B cell (primary cell): ENCODE measurements around the gene STK40. TPM values are rescaled to one million over a fixed set of nuclear protein-coding genes. Genes with fewer than 3 reads are reported as not detected.

ENCODE experiments used
- ATAC-seq: fragments of 200-7000 bp; cut with Tn5 transposase; one replicate; pipeline ENCODE4 v1.10.0; 2021; ENCODE audit warnings: low read depth, mild to moderate bottlenecking, moderate number of reproducible peaks, moderate library complexity
- CTCF ChIA-PET: fragments of 350-600 bp; sonication (Branson Sonifier 250); formaldehyde crosslinking; loops from one replicate; lab custom pipeline; 2021; ENCODE audit warnings: antibody characterized with exemption, inconsistent platforms; lab: Charles Lee
- POLR2A ChIA-PET: fragments of 350-600 bp; sonication (Branson Sonifier 250); formaldehyde crosslinking; loops from one replicate; lab custom pipeline; 2021; ENCODE audit warnings: antibody characterized with exemption; lab: Charles Lee
- DNase-seq: peaks from one replicate; pipeline ENCODE4 v3.0.0; 2013
- H2AFZ ChIP-seq: 2 replicates; pipeline ENCODE4 v1.6.1; 2012; ENCODE audit warnings: mild to moderate bottlenecking, low read depth, low read length; ENCODE audit not compliant: insufficient read depth, poor library complexity, severe bottlenecking
- H3K27ac ChIP-seq, 2 donors: 1 replicate in 1 of 2; 2 replicates in 1 of 2; pipeline ENCODE4 v1.5.1; 2012 to 2013; ENCODE audit warnings: low read length in 2 of 2, mild to moderate bottlenecking in 2 of 2, moderate library complexity in 1 of 2
- H3K27me3 ChIP-seq, 4 experiments: fragments of 200-600 bp in 1 of 4; sonication (generic) in 1 of 4; replicated peaks in 1 of 4; 1 replicate in 2 of 4; 2 replicates in 2 of 4; pipeline versions ENCODE4 v1.6.1 to v1.7.0; 2013 to 2016; ENCODE audit warnings: low read length in 3 of 4, mild to moderate bottlenecking in 2 of 4, mixed read lengths in 1 of 4, moderate library complexity in 1 of 4; ENCODE audit not compliant: insufficient read depth in 4 of 4, control insufficient read depth in 3 of 4; ENCODE audit errors: control extremely low read depth in 1 of 4
- H3K36me3 ChIP-seq, 2 experiments: replicated peaks in 1 of 2; 1 replicate in 1 of 2; 2 replicates in 1 of 2; pipeline versions ENCODE4 v1.6.1 to v1.7.1; 2013; ENCODE audit warnings: low read length in 1 of 2; ENCODE audit not compliant: insufficient read depth in 2 of 2, control insufficient read depth in 1 of 2; ENCODE audit errors: control extremely low read depth in 1 of 2, extremely low read depth in 1 of 2
- H3K4me1 ChIP-seq, 2 donors: fragments of 200-600 bp in 1 of 2; sonication (generic) in 1 of 2; 1 replicate in 1 of 2; 2 replicates in 1 of 2; pipeline versions ENCODE4 v1.5.1 to v1.6.1; 2013 to 2017; ENCODE audit warnings: low read length in 2 of 2; ENCODE audit not compliant: control insufficient read depth in 2 of 2, insufficient read depth in 2 of 2
- H3K4me2 ChIP-seq: replicated peaks from 2 replicates; pipeline ENCODE3; 2012; ENCODE audit warnings: mild to moderate bottlenecking, low read depth, low read length; ENCODE audit not compliant: poor library complexity, severe bottlenecking
- H3K4me3 ChIP-seq, 5 experiments: fragments of 200-600 bp in 1 of 5; sonication (generic) in 1 of 5; 1 replicate in 3 of 5; 2 replicates in 2 of 5; pipeline versions ENCODE4 v1.5.1 to v1.7.0; 2011 to 2016; ENCODE audit warnings: low read length in 4 of 5, mild to moderate bottlenecking in 4 of 5, low read depth in 2 of 5, control low read depth in 1 of 5, moderate library complexity in 1 of 5; ENCODE audit not compliant: insufficient read depth in 1 of 5; ENCODE audit errors: control extremely low read depth in 1 of 5, extremely low read depth in 1 of 5
- H3K79me2 ChIP-seq: fragments of 200-600 bp; sonication (generic); one replicate; pipeline ENCODE4 v1.6.0; 2016; ENCODE audit warnings: low read length; ENCODE audit not compliant: control insufficient read depth, insufficient read depth
- H3K9ac ChIP-seq: fragments of 200-600 bp; sonication (generic); 2 replicates; pipeline ENCODE4 v1.6.1; 2017; ENCODE audit warnings: mild to moderate bottlenecking, low read length, moderate library complexity
- H3K9me3 ChIP-seq, 3 donors: one replicate each; pipeline versions ENCODE4 v1.6.1 to v1.7.1; 2013; ENCODE audit warnings: low read length in 2 of 3; ENCODE audit not compliant: control insufficient read depth in 2 of 3, insufficient read depth in 1 of 3; ENCODE audit errors: control extremely low read depth in 1 of 3
- H4K20me1 ChIP-seq: 2 replicates; pipeline ENCODE4 v1.6.0; 2012; ENCODE audit warnings: mild to moderate bottlenecking, low read length; ENCODE audit not compliant: insufficient read depth, control insufficient read depth, poor library complexity, severe bottlenecking
- H3K27ac Mint-ChIP-seq: one replicate; pipeline ENCODE4 v1.8.0; 2021; ENCODE audit warnings: mixed read lengths
- H3K27me3 Mint-ChIP-seq: one replicate; pipeline ENCODE4 v1.8.0; 2021; ENCODE audit warnings: mixed read lengths
- H3K4me1 Mint-ChIP-seq: one replicate; pipeline ENCODE4 v1.8.0; 2021; ENCODE audit warnings: mixed read lengths
- H3K4me3 Mint-ChIP-seq: one replicate; pipeline ENCODE4 v1.8.0; 2021; ENCODE audit warnings: mixed read lengths
- H3K9me3 Mint-ChIP-seq: one replicate; pipeline ENCODE4 v1.8.0; 2022; ENCODE audit warnings: mixed read lengths; ENCODE audit not compliant: insufficient read depth
- EZH2 ChIP-seq: IDR thresholded peaks from 2 replicates; pipeline ENCODE4 v1.6.1; 2012; ENCODE audit warnings: borderline replicate concordance, low read depth, mild to moderate bottlenecking, moderate library complexity, low read length; ENCODE audit not compliant: insufficient read depth, poor library complexity, severe bottlenecking
- WGBS: methylation state at CpG from one replicate; pipeline ENCODE4 v1.1.5; 2013; ENCODE audit warnings: missing lambda C conversion rate; ENCODE audit not compliant: insufficient coverage; 5-methylcytosine and 5-hydroxymethylcytosine counted together
- intact Hi-C: fragments of 100-400 bp; cut with micrococcal nuclease; formaldehyde crosslinking; loops from one replicate; pipeline ENCODE4 v1.10.0; 2022
- polyA plus RNA-seq: library from polyadenylated mRNA; depleted of rRNA; stranded (reverse); fragments of >200 nt; gene quantifications from 2 replicates; pipeline ENCODE4 v1.2.3, GENCODE V29; 2012
- total RNA-seq, 2 donors: library from RNA; stranded (reverse); fragments of 120-200 nt in 1 of 2; gene quantifications; 1 replicate in 1 of 2; 2 replicates in 1 of 2; pipeline versions ENCODE4 v1.2.3 to v1.2.4, GENCODE V29; 2013 to 2022
- TF ChIP-seq, protein P1 (sequence below): fragments of 200-600 bp; IDR thresholded peaks from one replicate; pipeline ENCODE4 v1.8.0; 2022; ENCODE audit warnings: antibody characterized with exemption, mild to moderate bottlenecking

STK40 gene
- total and polyA plus RNA-seq, 2 donors (not counting 1 experiment from before 2014, with no cell fraction given) = 53.1 to 69.1 TPM

DNA sequence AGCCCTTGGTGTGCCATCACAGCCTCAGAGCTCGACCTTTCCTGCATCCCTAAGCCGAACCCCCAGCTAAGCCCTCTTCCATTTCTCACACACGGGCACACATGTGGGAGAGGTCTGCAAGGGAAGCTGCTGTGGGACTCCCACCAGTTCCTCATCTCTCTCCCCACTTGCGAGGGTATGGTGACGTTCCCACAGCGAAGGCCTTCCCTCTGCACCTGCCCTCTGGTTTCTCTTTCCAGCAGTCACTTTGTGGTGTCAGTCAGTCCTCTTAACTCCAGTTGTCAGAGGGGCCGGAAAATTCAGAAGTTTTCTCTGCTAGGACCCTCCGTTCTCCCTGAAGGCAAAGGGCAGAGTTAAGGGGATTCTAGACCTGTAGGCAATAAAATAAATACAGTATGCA lies 5.5 kb upstream of the STK40 start:
- intact Hi-C loops = no loop called here
- Mint-ChIP-seq H3K27me3 (no peaks in the 10 kb centered on the region), H3K4me1 (peaks cover 82% of the 10 kb centered on the region), H3K27ac (peak overlapping the region; percentile 86), H3K4me3 (peak overlapping the region; percentile 65), H3K9me3 (no peaks in the 10 kb centered on the region)
- WGBS = 34% methylated on average over 3 of the region's 8 CpGs
- peak overlapping the region in 1 of 5 experiments; percentile 46 for H3K4me3 ChIP-seq
- no peaks in the 10 kb centered on the region for H3K27me3 ChIP-seq
- peak overlapping the region; percentile 72 for H3K4me2 ChIP-seq
- peaks cover 0 to 4% (median 0%) of the 10 kb centered on the region in 3 donors for H3K9me3 ChIP-seq
- H3K4me1 ChIP-seq = peaks cover 72 to 80% of the 10 kb centered on the region in 2 donors
- peak overlapping the region; percentile 20 for H2AFZ ChIP-seq
- H3K79me2 ChIP-seq = peaks cover 78% of the 10 kb centered on the region
- POLR2A ChIA-PET = interaction anchor here (0.8 to 1.0 kb wide), 2 partner anchors 22 to 1086 kb away, joined by 3 to 4 read pairs; no protein-coding TSS in a partner anchor
- no peak for ATAC-seq
- H3K27ac ChIP-seq = peak overlapping the region; percentile 88 to 92
- H3K9ac ChIP-seq = peak overlapping the region; percentile 30
- DNase-seq = no peak
- no peaks in the 10 kb centered on the region for H4K20me1 ChIP-seq
- no peak for TF ChIP-seq EZH2
- TF ChIP-seq, protein P1, sequence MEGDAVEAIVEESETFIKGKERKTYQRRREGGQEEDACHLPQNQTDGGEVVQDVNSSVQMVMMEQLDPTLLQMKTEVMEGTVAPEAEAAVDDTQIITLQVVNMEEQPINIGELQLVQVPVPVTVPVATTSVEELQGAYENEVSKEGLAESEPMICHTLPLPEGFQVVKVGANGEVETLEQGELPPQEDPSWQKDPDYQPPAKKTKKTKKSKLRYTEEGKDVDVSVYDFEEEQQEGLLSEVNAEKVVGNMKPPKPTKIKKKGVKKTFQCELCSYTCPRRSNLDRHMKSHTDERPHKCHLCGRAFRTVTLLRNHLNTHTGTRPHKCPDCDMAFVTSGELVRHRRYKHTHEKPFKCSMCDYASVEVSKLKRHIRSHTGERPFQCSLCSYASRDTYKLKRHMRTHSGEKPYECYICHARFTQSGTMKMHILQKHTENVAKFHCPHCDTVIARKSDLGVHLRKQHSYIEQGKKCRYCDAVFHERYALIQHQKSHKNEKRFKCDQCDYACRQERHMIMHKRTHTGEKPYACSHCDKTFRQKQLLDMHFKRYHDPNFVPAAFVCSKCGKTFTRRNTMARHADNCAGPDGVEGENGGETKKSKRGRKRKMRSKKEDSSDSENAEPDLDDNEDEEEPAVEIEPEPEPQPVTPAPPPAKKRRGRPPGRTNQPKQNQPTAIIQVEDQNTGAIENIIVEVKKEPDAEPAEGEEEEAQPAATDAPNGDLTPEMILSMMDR = no peak
- CTCF ChIA-PET = interaction anchor here (1.4 to 1.9 kb wide), 3 partner anchors 23 to 49 kb away, joined by 5 to 11 read pairs (median 5); no protein-coding TSS in a partner anchor
- H3K36me3 ChIP-seq = peaks cover 0 to 34% of the 10 kb centered on the region in 2 experiments

GRCh38 chr1:36390411-36390810 lies 4.7 kb upstream of the STK40 start:
- Histone ChIP-seq H3K27me3 (no peaks in the 10 kb centered on the region), H3K4me3 (peak overlapping the region in 3 of 5 experiments; percentile 5 to 46 (median 17)), H3K36me3 (peaks cover 0 to 34% of the 10 kb centered on the region in 2 experiments), H3K79me2 (peaks cover 72% of the 10 kb centered on the region), H4K20me1 (peaks cover under 1% of the 10 kb centered on the region), H3K9ac (peak overlapping the region; percentile 30), H3K27ac (peak overlapping the region; percentile 88 to 92), H3K4me2 (peak overlapping the region; percentile 72), H2AFZ (no peak overlapping the region), H3K4me1 (peaks cover 69 to 79% of the 10 kb centered on the region in 2 donors), H3K9me3 (peaks cover 0 to 4% (median 0%) of the 10 kb centered on the region in 3 donors)
- 0% methylated on average over 2 of the region's 2 CpGs for WGBS
- TF ChIP-seq, protein P1 = no peak
- TF ChIP-seq EZH2 = no peak
- peak; percentile 72 for DNase-seq
- intact Hi-C loops = no loop called here
- H3K4me1 Mint-ChIP-seq = peaks cover 82% of the 10 kb centered on the region
- peak overlapping the region; percentile 86 for H3K27ac Mint-ChIP-seq
- H3K4me3 Mint-ChIP-seq = peak overlapping the region; percentile 65
- H3K9me3 Mint-ChIP-seq = no peaks in the 10 kb centered on the region
- ChIA-PET POLR2A (interaction anchor here (0.8 to 1.1 kb wide), 3 partner anchors 18 to 1087 kb away, joined by 3 to 4 read pairs (median 3); no protein-coding TSS in a partner anchor), CTCF (interaction anchor here (1.3 to 1.9 kb wide), 5 partner anchors 22 to 84 kb away, joined by 3 to 11 read pairs (median 5); partner anchors contain the start of gene SH3D21)
- peak; percentile 4 for ATAC-seq
- no peaks in the 10 kb centered on the region for H3K27me3 Mint-ChIP-seq
